PFSK-1 (cell line): ENCODE measurements around the gene NKX6-2.

Experiments
- FOXP2 ChIP-seq: optimal IDR thresholded peaks from 2 replicates; pipeline ENCODE3; 2011; ENCODE audit warnings: borderline replicate concordance, control low read depth, inconsistent platforms; ENCODE audit not compliant: insufficient read depth; ENCODE audit errors: extremely low read length, extremely low read depth
- POLR2AphosphoS5 ChIP-seq: IDR thresholded peaks from 2 replicates; pipeline ENCODE4 v1.6.1; 2012; ENCODE audit warnings: low read depth, mild to moderate bottlenecking, control low read depth, low read length, moderate library complexity
- SIN3A ChIP-seq: IDR thresholded peaks from 2 replicates; pipeline ENCODE4 v1.6.1; 2012; ENCODE audit warnings: mild to moderate bottlenecking, low read length, moderate library complexity, borderline replicate concordance; ENCODE audit not compliant: insufficient read depth
- TAF1 ChIP-seq: IDR thresholded peaks from 2 replicates; pipeline ENCODE4 v1.6.1; 2012; ENCODE audit warnings: low read length, control low read depth, borderline replicate concordance; ENCODE audit not compliant: insufficient read depth
- TF ChIP-seq, protein P1 (sequence below), 2 experiments: IDR thresholded peaks; 2 replicates each; pipeline versions ENCODE4 v1.6.1 to v1.8.0; 2011 to 2012; ENCODE audit warnings: low read depth in 2 of 2, low read length in 2 of 2, control low read depth in 1 of 2, inconsistent platforms in 1 of 2, mild to moderate bottlenecking in 1 of 2, moderate library complexity in 1 of 2; ENCODE audit not compliant: insufficient read depth in 1 of 2

NKX6-2 gene

DNA sequence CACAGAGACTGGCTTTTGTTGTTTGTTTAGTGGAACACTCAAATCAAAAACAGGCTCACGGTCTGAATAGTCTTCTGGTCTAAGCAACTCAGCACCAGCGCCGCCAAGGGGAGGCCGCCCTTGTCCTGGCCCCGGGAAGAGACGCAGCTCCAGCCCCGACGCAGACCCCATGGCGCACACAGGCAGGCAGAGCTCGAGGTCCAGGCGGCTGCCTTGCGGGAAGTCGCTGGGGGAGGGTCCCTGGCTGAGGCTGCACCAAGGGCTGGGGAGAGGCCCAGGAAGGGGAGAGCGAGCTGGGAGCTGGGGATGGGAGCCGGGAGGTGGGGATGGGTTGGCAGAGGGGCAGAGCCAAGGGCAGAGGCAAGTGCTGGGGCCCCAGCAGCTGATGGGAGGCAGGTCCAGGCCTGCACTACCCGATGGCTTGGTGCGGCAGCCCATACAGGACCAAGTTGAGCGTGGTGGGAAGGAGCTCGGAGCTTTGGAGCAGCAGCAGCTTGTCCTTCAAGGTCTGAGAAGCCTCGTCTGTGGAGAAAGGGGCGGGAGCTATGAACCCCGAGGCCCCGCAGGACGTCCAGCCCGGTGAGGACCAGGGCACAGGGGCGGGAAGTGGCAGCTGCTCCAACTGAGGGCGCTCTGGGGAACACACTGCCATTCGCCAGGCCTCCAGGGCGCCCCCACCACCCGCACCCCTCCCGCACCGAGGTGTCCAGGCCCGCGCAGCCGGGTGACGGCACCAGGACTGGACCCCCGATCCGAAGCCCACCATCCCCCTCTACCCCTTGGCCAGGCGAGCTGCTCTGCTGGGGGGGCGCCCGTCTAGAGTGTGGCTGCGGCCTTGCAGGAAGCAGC lies 22.7 kb upstream of the NKX6-2 start:
- TF ChIP-seq TAF1 (no peak), SIN3A (no peak), POLR2AphosphoS5 (no peak), FOXP2 (no peak)
- TF ChIP-seq, protein P1, sequence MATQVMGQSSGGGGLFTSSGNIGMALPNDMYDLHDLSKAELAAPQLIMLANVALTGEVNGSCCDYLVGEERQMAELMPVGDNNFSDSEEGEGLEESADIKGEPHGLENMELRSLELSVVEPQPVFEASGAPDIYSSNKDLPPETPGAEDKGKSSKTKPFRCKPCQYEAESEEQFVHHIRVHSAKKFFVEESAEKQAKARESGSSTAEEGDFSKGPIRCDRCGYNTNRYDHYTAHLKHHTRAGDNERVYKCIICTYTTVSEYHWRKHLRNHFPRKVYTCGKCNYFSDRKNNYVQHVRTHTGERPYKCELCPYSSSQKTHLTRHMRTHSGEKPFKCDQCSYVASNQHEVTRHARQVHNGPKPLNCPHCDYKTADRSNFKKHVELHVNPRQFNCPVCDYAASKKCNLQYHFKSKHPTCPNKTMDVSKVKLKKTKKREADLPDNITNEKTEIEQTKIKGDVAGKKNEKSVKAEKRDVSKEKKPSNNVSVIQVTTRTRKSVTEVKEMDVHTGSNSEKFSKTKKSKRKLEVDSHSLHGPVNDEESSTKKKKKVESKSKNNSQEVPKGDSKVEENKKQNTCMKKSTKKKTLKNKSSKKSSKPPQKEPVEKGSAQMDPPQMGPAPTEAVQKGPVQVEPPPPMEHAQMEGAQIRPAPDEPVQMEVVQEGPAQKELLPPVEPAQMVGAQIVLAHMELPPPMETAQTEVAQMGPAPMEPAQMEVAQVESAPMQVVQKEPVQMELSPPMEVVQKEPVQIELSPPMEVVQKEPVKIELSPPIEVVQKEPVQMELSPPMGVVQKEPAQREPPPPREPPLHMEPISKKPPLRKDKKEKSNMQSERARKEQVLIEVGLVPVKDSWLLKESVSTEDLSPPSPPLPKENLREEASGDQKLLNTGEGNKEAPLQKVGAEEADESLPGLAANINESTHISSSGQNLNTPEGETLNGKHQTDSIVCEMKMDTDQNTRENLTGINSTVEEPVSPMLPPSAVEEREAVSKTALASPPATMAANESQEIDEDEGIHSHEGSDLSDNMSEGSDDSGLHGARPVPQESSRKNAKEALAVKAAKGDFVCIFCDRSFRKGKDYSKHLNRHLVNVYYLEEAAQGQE (IDR thresholded peaks at IDR 0.05; ENCODE audit: insufficient read depth in 1 of 2, low read depth in 2 of 2, low read length in 2 of 2) = no peak

DNA sequence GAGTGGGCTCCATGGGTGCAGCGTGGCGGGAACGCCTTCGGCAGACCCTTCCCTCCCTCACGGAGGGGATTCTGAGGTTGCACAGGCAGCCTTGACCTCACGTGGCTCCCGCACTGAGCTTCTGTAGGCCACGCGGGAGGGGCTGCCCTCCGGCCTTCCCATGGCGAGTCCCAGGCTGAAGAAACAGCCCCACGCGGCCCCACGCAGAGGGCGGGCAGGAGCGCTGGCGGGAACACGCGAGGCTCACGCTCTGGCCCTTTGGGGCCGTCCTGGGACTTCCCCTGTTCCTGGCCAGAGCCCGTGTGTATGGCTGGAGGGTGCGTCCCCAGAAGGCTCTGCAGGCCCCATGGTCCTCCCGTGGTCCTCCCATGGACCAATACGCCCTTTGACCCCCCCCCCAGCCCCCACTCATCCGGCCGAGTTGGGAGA lies 21.7 kb upstream of the NKX6-2 start:
- TF ChIP-seq SIN3A = no peak
- TF ChIP-seq POLR2AphosphoS5 = no peak
- TF ChIP-seq FOXP2 = no peak
- TF ChIP-seq TAF1 = no peak
- TF ChIP-seq, protein P1 (IDR thresholded peaks at IDR 0.05; ENCODE audit: insufficient read depth in 1 of 2, low read depth in 2 of 2, low read length in 2 of 2) = no peak

DNA sequence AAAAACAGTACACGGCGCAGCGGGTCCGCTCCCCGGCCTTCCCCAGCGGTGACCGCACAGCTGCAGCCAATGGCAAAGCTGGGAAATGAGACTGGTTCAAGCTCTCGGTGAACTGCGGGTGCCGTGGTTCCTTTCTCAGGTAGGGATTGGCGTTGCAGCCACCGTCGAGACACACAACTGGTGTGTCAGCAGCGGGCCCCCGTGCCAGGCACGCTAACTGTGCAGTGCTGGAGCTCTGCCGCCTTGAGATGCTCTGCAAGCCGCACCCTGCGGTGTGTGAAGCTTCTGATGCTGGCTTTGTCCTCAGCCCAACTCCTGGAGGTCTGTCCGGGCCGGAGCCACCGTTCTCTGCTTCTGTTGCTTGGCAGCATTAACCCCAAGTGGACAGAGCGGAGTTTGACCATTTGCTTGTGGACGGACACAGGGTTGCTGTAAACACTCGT lies 20.6 kb upstream of the NKX6-2 start:
- TF ChIP-seq, protein P1 (IDR thresholded peaks at IDR 0.05; ENCODE audit: insufficient read depth in 1 of 2, low read depth in 2 of 2, low read length in 2 of 2) = no peak
- TF ChIP-seq POLR2AphosphoS5 (no peak), FOXP2 (no peak), TAF1 (no peak), SIN3A (no peak)

DNA sequence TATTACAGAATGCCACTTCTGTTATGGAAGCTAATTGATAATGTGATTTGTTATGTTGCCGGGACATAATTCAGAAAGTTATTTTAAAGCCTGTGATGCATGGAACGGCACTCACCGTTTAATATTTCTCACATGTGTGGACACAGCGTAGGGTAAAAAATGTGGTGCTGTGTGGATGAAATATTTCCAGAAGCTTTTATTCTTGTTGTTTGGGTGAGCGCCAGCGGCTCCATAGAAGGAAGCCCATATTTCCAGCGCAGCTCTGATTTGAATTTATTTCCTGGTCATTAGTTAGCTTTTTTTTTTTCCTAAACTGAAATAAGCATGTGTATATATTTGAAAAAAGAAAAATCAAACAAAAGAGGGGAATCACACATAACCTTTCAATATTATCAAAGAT lies 20.2 kb upstream of the NKX6-2 start:
- TF ChIP-seq POLR2AphosphoS5 (no peak), SIN3A (no peak), FOXP2 (no peak), TAF1 (no peak)
- TF ChIP-seq, protein P1 (IDR thresholded peaks at IDR 0.05; ENCODE audit: insufficient read depth in 1 of 2, low read depth in 2 of 2, low read length in 2 of 2) = no peak
